Natural killer cell (primary cell): ENCODE results near the gene EDC4. TPM values are rescaled to one million over a fixed set of nuclear protein-coding genes. Genes with fewer than 3 reads are reported as not detected.
"Not testable (repeated sequence)": the region's sequence is repeated elsewhere in the genome, so short reads cannot be mapped to it uniquely, and the experiment has no call there.

ENCODE experiments used
- ATAC-seq, 3 donors: fragments of 150-1000 bp in 2 of 3; fragments of 200-7000 bp in 1 of 3; cut with Tn5 transposase; 1 replicate in 1 of 3; 2 replicates in 2 of 3; pipeline ENCODE4 v1.10.0; 2021; ENCODE audit warnings: mild to moderate bottlenecking in 2 of 3, moderate library complexity in 2 of 3
- DNase-seq, 2 donors: peaks; one replicate each; pipeline versions ENCODE4 v3.0.0 to v3.0.0-alpha.2; 2013 to 2021; ENCODE audit warnings: mixed read lengths in 1 of 2
- H3K27ac ChIP-seq: one replicate; pipeline ENCODE4 v1.5.1; 2013; ENCODE audit warnings: mild to moderate bottlenecking, low read length
- H3K27me3 ChIP-seq: one replicate; pipeline ENCODE4 v1.6.1; 2013; ENCODE audit warnings: low read length; ENCODE audit not compliant: control insufficient read depth, insufficient read depth
- H3K36me3 ChIP-seq: one replicate; pipeline ENCODE4 v1.6.1; 2013; ENCODE audit warnings: low read length; ENCODE audit not compliant: control insufficient read depth, insufficient read depth
- H3K4me1 ChIP-seq: one replicate; pipeline ENCODE4 v1.6.1; 2013; ENCODE audit warnings: low read length; ENCODE audit not compliant: control insufficient read depth, insufficient read depth
- H3K4me3 ChIP-seq: one replicate; pipeline ENCODE4 v1.5.1; 2013; ENCODE audit warnings: low read length
- H3K9me3 ChIP-seq: one replicate; pipeline ENCODE4 v1.6.1; 2013; ENCODE audit warnings: low read length; ENCODE audit not compliant: control insufficient read depth, insufficient read depth
- H3K27ac Mint-ChIP-seq, 2 donors: one replicate each; pipeline ENCODE4 v1.8.0; 2022; ENCODE audit warnings: mild to moderate bottlenecking in 2 of 2, mixed read lengths in 2 of 2, moderate library complexity in 1 of 2
- H3K27me3 Mint-ChIP-seq, 2 donors: one replicate each; pipeline ENCODE4 v1.8.0; 2022; ENCODE audit warnings: low read depth in 2 of 2, mixed read lengths in 2 of 2
- H3K36me3 Mint-ChIP-seq: one replicate; pipeline ENCODE4 v1.8.0; 2022; ENCODE audit warnings: mixed read lengths
- H3K4me1 Mint-ChIP-seq, 2 donors: one replicate each; pipeline ENCODE4 v1.8.0; 2022; ENCODE audit warnings: mixed read lengths in 2 of 2
- H3K4me3 Mint-ChIP-seq: one replicate; pipeline ENCODE4 v1.8.0; 2022; ENCODE audit warnings: mild to moderate bottlenecking, moderate library complexity, mixed read lengths
- H3K9me3 Mint-ChIP-seq, 2 donors: one replicate each; pipeline ENCODE4 v1.8.0; 2022; ENCODE audit warnings: mixed read lengths in 2 of 2
- WGBS: methylation state at CpG from one replicate; pipeline ENCODE4 v1.1.7; 2013; ENCODE audit warnings: missing lambda C conversion rate; ENCODE audit not compliant: insufficient coverage; 5-methylcytosine and 5-hydroxymethylcytosine counted together
- intact Hi-C: fragments of 100-400 bp; cut with micrococcal nuclease; formaldehyde crosslinking; loops from one replicate; pipeline ENCODE4 v1.14.2; 2022
- total RNA-seq, 4 donors: library from RNA; stranded (reverse); fragments of 120-200 nt in 1 of 4; gene quantifications; one replicate each; pipeline versions ENCODE4 v1.2.3 to v1.2.4, GENCODE V29; 2013 to 2022
- TF ChIP-seq, protein P1 (sequence below): fragments of 200-600 bp; IDR thresholded peaks from one replicate; pipeline ENCODE4 v1.8.0; 2022; ENCODE audit warnings: antibody characterized with exemption

The EDC4 gene
- total RNA-seq, 3 donors from 2014 or later (not counting 1 experiment from before 2014, with no cell fraction given): 91.9 to 111 (median 105) TPM

DNA sequence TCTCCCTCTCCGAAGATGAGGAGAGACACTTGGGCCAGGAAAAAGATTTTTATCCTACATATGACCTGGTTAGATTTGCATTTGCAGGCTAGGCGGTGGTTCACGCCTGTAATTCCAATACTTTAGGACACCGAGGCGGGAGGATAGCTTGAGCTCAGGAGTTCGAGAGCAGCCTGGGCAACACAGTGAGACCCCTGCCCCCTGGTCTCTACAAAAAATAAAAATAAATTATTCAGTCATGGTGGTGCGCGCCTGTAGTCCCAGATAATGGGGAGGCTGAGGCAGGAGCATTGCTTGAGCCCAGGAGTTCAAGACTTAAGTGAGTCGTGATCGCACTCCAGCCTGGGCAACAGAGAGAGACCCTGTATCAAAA is 38.6 kb upstream of the EDC4 start:
- Histone ChIP-seq H3K27me3 (no peaks in the 10 kb centered on the region), H3K36me3 (peaks cover 25% of the 10 kb centered on the region), H3K9me3 (no peaks in the 10 kb centered on the region), H3K4me1 (peaks cover 16% of the 10 kb centered on the region), H3K27ac (no peak overlapping the region), H3K4me3 (peak overlapping the region; percentile 72)
- no peak for DNase-seq
- no peaks in the 10 kb centered on the region for H3K27me3 Mint-ChIP-seq
- peaks cover 6 to 23% of the 10 kb centered on the region in 2 donors for H3K4me1 Mint-ChIP-seq
- H3K27ac Mint-ChIP-seq: peak overlapping the region; percentile 82 to 95
- peak overlapping the region; percentile 96 for H3K4me3 Mint-ChIP-seq
- 85% methylated on average over 8 of the region's 10 CpGs for WGBS
- TF ChIP-seq, protein P1, sequence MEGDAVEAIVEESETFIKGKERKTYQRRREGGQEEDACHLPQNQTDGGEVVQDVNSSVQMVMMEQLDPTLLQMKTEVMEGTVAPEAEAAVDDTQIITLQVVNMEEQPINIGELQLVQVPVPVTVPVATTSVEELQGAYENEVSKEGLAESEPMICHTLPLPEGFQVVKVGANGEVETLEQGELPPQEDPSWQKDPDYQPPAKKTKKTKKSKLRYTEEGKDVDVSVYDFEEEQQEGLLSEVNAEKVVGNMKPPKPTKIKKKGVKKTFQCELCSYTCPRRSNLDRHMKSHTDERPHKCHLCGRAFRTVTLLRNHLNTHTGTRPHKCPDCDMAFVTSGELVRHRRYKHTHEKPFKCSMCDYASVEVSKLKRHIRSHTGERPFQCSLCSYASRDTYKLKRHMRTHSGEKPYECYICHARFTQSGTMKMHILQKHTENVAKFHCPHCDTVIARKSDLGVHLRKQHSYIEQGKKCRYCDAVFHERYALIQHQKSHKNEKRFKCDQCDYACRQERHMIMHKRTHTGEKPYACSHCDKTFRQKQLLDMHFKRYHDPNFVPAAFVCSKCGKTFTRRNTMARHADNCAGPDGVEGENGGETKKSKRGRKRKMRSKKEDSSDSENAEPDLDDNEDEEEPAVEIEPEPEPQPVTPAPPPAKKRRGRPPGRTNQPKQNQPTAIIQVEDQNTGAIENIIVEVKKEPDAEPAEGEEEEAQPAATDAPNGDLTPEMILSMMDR: no peak
- intact Hi-C loops: no loop called here
- no peaks in the 10 kb centered on the region for H3K36me3 Mint-ChIP-seq
- no peaks in the 10 kb centered on the region for H3K9me3 Mint-ChIP-seq
- no peak for ATAC-seq

GRCh38 chr16:67837190-67837589 is 35.7 kb upstream of the EDC4 start:
- H3K27ac ChIP-seq, H3K27ac Mint-ChIP-seq, intact Hi-C loops, H3K27me3 ChIP-seq, ATAC-seq, H3K4me3 Mint-ChIP-seq, DNase-seq, H3K36me3 Mint-ChIP-seq, H3K9me3 ChIP-seq, H3K36me3 ChIP-seq, H3K27me3 Mint-ChIP-seq, H3K4me3 ChIP-seq, H3K9me3 Mint-ChIP-seq: not testable (repeated sequence)
- WGBS: 96% methylated on average over 10 of the region's 10 CpGs
- peaks cover 21% of the 10 kb centered on the region for H3K4me1 ChIP-seq
- H3K4me1 Mint-ChIP-seq: peaks cover 11 to 23% of the 10 kb centered on the region in 2 donors

GRCh38 chr16:67837811-67838210 is 35.0 kb upstream of the EDC4 start:
- H3K4me3 Mint-ChIP-seq: no peak overlapping the region
- no peaks in the 10 kb centered on the region for H3K9me3 Mint-ChIP-seq
- H3K27ac Mint-ChIP-seq: no peak overlapping the region
- peaks cover 23% of the 10 kb centered on the region for H3K4me1 ChIP-seq
- TF ChIP-seq, protein P1: no peak
- no peak overlapping the region for H3K27ac ChIP-seq
- no peaks in the 10 kb centered on the region for H3K9me3 ChIP-seq
- DNase-seq: no peak
- H3K36me3 ChIP-seq: no peaks in the 10 kb centered on the region
- WGBS: 98% methylated on average over 2 of the region's 2 CpGs
- ATAC-seq: no peak
- H3K4me1 Mint-ChIP-seq: peaks cover 14 to 21% of the 10 kb centered on the region in 2 donors
- intact Hi-C loops: no loop called here
- H3K27me3 ChIP-seq: no peaks in the 10 kb centered on the region
- no peaks in the 10 kb centered on the region for H3K27me3 Mint-ChIP-seq
- H3K4me3 ChIP-seq: no peak overlapping the region
- no peaks in the 10 kb centered on the region for H3K36me3 Mint-ChIP-seq

- H3K27ac Mint-ChIP-seq: peak overlapping the region; percentile 89 to 93
- H3K9me3 ChIP-seq: no peaks in the 10 kb centered on the region
- TF ChIP-seq, protein P1: no peak
- DNase-seq: no peak
- H3K27ac ChIP-seq: peak overlapping the region; percentile 96
- H3K36me3 Mint-ChIP-seq: no peaks in the 10 kb centered on the region
- H3K27me3 ChIP-seq: no peaks in the 10 kb centered on the region
- H3K4me1 ChIP-seq: peaks cover 44% of the 10 kb centered on the region
- ATAC-seq: no peak
- H3K4me3 ChIP-seq: no peak overlapping the region
- intact Hi-C loops: loop anchor here (5.0 kb wide), 1 partner anchor 96 kb away; the partner anchor contains the start of gene PSMB10
- no peaks in the 10 kb centered on the region for H3K9me3 Mint-ChIP-seq
- WGBS: 74% methylated on average over 17 of the region's 17 CpGs
- H3K4me3 Mint-ChIP-seq: peak overlapping the region; percentile 89
- H3K4me1 Mint-ChIP-seq: peaks cover 33 to 34% of the 10 kb centered on the region in 2 donors
- peaks cover 3% of the 10 kb centered on the region for H3K36me3 ChIP-seq
- H3K27me3 Mint-ChIP-seq: no peaks in the 10 kb centered on the region
Measured at GRCh38 chr16:67841198-67841815, 31.5 kb upstream of the EDC4 start.
